HG02970 (cell line): ENCODE results near the gene KHSRP.

Source experiments
- ATAC-seq: cut with Tn5 transposase; IDR thresholded peaks from one replicate; pipeline ENCODE4 v1.9.1; 2021; ENCODE audit warnings: mild to moderate bottlenecking, moderate library complexity, moderate number of reproducible peaks; ENCODE audit not compliant: unreplicated experiment, low FRiP score

KHSRP gene

GRCh38 chr19:6372594-6373095 lies 52.0 kb downstream of the KHSRP start, which contains the start of gene ALKBH7:
Gene ALKBH7, plus strand, starts transcription at chr19:6372794. Its CDS starts 27 bp downstream, at chr19:6372821.
- ATAC-seq: peak; percentile 68

DNA sequence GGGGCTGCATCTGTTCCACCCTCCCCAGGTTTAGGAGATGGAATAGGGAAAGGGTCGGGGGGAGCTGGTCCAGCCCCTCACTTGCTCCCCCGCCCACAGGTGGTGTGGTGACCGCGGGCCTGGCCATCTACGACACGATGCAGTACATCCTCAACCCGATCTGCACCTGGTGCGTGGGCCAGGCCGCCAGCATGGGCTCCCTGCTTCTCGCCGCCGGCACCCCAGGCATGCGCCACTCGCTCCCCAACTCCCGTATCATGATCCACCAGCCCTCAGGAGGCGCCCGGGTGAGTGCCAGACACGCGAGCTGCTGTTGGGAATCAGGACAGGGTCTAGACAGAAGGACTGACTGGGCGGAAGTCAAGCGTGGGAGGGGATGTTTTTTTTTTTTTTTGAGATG lies 60.3 kb downstream of the KHSRP start:
- no peak for ATAC-seq
